ENCODE results near the gene SNTN. TPM values are rescaled to one million over a fixed set of nuclear protein-coding genes. Genes with fewer than 3 reads are reported as not detected.

Gene SNTN
- total and polyA plus RNA-seq, 9 of the 15 experiments (the other 6 are each of a cell fraction or from before 2014, with no cell fraction given): not detected

GRCh38 chr3:63707731-63708130, 55.3 kb downstream of the SNTN start:
- ChIA-PET CTCF (ENCODE audit: low intra/inter-chr PET ratio) (no interaction called here), POLR2A (no interaction called here)
- Histone ChIP-seq H3K9ac (ENCODE audit: insufficient read depth in 1 of 2, low read depth in 2 of 2, low read length in 2 of 2) (no peak overlapping the region), H3K9me1 (ENCODE audit: control insufficient read depth, insufficient read depth, low read length) (no peaks in the 10 kb centered on the region), H3K27ac (ENCODE audit: extremely low read depth, low read depth, low read length) (no peak overlapping the region), H3K4me3 (no peak overlapping the region), H3K79me2 (ENCODE audit: control insufficient read depth, insufficient read depth, low read length) (no peaks in the 10 kb centered on the region), H3K27me3 (ENCODE audit: control insufficient read depth in 2 of 2, insufficient read depth in 2 of 2, low read length in 2 of 2) (no peaks in the 10 kb centered on the region), H3K9me3 (replicated peaks; ENCODE audit: control insufficient read depth, insufficient read depth, low read depth, low read length) (no peaks in the 10 kb centered on the region), H3K36me3 (ENCODE audit: control insufficient read depth, insufficient read depth, low read length) (no peaks in the 10 kb centered on the region), H2AFZ (ENCODE audit: low read depth, low read length) (no peak overlapping the region), H4K20me1 (replicated peaks; ENCODE audit: control insufficient read depth, insufficient read depth, low read length) (no peaks in the 10 kb centered on the region), H3K4me2 (ENCODE audit: insufficient read depth, low read length) (no peak overlapping the region), H3K4me1 (replicated peaks in 1 of 2; ENCODE audit: control insufficient read depth in 2 of 2, insufficient read depth in 2 of 2, low read length in 2 of 2) (no peaks in the 10 kb centered on the region)
- TF ChIP-seq ZNF764 (CRISPR knock-in tag; IDR thresholded peaks at IDR 0.05; ENCODE audit: low read depth) (no peak), L3MBTL2 (IDR thresholded peaks at IDR 0.05) (no peak), TOE1 (IDR thresholded peaks at IDR 0.05; ENCODE audit: borderline replicate concordance) (no peak), TOE1 (CRISPR knock-in tag; IDR thresholded peaks at IDR 0.05; ENCODE audit: borderline replicate concordance, low read depth) (no peak), TSC22D4 (tag; IDR thresholded peaks at IDR 0.05) (no peak), IRF9 (tag; IDR thresholded peaks at IDR 0.05) (no peak), ZNF3 (CRISPR knock-in tag; IDR thresholded peaks at IDR 0.05) (no peak), MYBL2 (IDR thresholded peaks at IDR 0.05; ENCODE audit: low read depth) (no peak), MYBL2 (CRISPR knock-in tag; IDR thresholded peaks at IDR 0.05; ENCODE audit: borderline replicate concordance) (no peak), TBL1XR1 (IDR thresholded peaks at IDR 0.05; ENCODE audit: low read length in 2 of 2) (no peak), UBTF (IDR thresholded peaks at IDR 0.05; ENCODE audit: borderline replicate concordance in 1 of 2, low read depth in 2 of 2, low read length in 2 of 2) (no peak), ZNF134 (CRISPR knock-in tag; conservative IDR thresholded peaks at IDR 0.05) (no peak), CEBPB (tag; IDR thresholded peaks at IDR 0.05) (no peak), MECOM (CRISPR knock-in tag; IDR thresholded peaks at IDR 0.05) (no peak)
- FAIRE-seq: no peak
- in situ Hi-C loops (cut with MboI) (no loop called here), intact Hi-C loops (cut with micrococcal nuclease) (no loop called here)
- ATAC-seq: no peak
- WGBS (ENCODE audit: insufficient coverage, low coverage, missing lambda C conversion rate): 0% methylated on average over 1 of the region's 1 CpG
- no peak for DNase-seq (ENCODE audit: extremely low read depth in 1 of 4, low spot score in 3 of 4)
- BruUV-seq (replicated peaks): no TSS peak

Measured in K562 (cell line).